HG02943 (cell line): ENCODE data around the gene OR5AL1.
"Not testable (repeated sequence)": the region's sequence is repeated elsewhere in the genome, so short reads cannot be mapped to it uniquely, and the experiment has no call there.

ENCODE experiments used
- ATAC-seq: cut with Tn5 transposase; IDR thresholded peaks from one replicate; pipeline ENCODE4 v1.9.1; 2021; ENCODE audit warnings: mild to moderate bottlenecking, low read depth, moderate library complexity; ENCODE audit not compliant: unreplicated experiment

The OR5AL1 gene

DNA sequence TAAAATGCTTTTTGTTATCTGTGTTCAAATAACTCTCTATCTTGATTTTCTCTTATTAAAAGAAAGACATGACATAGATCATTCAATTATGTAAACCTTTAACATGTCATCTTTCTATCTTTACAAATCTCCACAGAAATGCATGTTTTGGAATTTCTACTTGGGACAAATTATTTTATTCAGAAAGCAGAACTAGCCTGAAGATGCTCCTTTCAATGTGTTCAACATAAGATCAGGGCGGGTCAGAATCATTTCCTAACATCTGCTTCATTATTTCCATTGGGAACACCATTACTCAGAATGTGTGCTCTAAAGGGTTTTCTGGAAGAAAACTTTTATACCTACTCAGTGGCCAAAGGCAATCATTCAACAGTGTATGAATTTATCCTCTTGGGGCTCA, at the start of gene OR5AL1:
Gene OR5AL1, plus strand, starts transcription at position 301 of the 400 bp plus-strand sequence.
- no peak for ATAC-seq

DNA sequence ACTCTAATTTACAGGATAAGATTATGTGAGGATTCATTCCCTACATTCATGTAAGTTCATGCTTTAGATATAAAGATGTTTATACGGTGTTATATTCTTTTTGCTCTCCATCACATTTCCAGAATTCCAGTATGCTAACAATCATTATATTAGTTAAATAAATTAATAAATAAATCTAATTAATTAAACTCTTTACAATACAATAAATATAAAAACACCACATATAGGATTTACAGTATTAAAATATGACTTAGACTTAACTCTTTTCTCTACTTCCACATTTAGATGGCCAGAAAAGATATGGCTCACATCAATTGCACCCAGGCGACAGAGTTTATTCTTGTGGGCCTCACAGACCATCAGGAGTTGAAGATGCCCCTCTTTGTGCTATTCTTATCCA, 37.2 kb upstream of the OR5AL1 start, which contains the start of gene OR8U1:
Gene OR8U1, plus strand, starts transcription at position 301 of the 400 bp plus-strand sequence. Its CDS starts 0 bp downstream, at position 301.
- ATAC-seq = no peak

DNA sequence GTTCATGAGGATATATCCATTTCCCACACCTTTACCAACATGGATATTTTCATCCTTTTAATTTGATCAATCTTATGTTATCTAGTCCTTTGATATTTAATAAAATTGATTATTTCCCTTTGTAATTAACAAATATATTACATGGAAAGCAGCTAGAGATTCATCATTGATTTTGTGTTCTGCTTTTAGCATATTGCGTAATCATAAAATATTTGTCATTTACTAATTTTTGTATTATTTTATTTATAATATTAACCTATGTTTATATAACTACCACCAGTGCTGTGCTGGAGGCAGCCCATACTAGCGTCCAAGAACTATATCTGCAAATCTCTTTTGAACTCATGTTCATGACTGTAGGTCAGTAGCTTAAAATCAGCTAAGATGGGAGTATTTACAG, 32.4 kb upstream of the OR5AL1 start:
- ATAC-seq = no peak

DNA sequence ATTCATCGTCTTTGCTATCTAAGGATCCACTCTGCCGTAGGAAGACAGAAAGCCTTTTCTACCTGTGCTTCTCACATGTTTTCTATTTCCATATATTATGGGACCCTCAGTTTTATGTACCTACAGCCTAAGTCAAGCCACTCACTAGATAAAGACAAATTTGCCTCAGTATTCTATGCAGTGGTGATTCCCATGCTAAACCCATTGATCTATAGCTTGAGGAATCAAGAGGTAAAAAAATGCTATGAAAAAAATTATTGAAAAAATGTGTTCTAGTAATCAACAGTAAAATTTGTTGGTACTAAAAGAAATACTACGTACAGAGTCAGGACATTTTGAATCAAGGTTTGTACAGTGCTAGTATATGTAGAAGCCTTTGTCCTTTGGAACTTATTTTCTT, 18.1 kb upstream of the OR5AL1 start:
- ATAC-seq = no peak

DNA sequence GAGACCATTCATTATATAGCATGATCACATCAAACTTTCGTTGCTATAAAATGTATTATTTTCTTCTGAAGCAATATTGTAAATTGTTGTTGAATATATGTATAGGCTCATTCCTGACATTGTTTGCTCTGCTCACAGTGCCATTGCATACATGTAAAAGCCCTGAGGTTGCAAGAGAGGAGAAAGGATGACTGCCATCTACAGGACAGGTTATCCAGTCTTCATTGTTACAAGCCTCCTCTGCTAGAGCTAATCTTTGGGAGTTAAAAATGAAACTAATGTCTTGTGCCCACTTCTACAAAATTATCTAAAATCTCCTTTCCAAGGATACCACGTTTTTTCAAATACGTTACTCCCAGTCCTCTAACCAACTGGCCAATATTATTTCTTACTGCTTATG, 16.4 kb upstream of the OR5AL1 start:
- no peak for ATAC-seq

DNA sequence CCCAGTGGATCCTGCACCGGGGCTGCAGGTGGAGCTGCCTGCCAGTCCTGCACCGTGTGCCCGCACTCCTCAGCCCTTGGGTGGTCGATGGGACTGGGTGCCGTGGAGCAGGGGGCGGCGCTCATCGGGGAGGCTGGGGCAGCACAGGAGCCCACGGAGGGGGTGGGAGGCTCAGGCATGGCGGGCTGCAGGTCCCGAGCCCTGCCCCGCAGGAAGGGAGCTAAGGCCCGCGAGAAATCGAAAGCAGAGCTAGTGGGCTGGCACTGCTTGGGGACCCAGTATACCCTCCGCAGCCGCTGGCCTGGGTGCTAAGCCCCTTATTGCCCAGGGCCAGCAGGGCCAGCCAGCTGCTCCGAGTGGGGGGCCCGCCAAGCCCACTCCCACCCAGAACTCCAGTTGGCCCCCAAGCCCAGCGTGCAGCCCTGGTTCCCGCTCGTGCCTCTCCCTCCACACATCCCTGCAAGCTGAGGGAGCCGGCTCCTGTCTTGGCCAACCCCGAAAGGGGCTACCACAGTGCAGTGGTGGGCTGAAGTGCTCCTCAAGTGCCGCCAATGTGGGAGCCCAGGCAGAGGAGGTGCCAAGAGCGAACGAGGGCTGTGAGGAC, 10.5 kb upstream of the OR5AL1 start:
- ATAC-seq = not testable (repeated sequence)

DNA sequence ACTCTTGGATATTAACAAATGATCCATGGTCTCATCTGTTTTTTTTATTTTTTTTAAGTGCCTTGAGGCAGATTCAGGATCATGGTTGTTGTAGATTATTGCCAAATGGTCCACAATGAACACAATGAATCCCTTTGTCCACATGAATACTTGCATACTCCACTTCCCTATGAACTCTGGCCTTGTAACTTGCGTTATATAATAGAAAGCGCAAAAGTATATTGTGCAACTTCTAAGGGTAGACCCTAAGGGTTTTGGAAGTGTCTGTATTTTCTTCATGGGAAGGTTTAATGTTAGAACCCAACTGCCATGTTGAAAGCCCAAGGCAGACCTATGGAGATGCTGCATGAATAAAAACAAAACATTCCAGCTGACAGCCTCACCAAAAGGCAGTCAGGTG, 8.1 kb upstream of the OR5AL1 start:
- no peak for ATAC-seq

DNA sequence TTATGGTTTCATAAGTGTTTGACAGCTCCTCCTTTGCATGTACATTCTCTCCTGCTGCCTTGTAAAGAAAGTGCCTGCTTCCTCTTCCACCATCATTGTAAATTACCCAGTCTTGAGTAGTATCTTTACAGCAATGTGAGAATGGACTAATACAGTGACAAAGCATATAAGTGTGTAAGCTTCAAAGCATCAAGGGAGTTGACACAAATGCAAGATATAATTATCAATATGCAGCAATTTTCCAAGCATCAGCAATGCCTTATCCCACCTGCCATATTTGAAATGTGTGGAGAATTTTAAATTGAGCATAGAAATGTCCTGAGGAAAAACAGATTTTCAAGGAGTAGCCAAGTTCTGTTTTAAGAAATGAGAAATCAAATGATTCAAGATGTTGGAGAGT, 1.7 kb upstream of the OR5AL1 start:
- ATAC-seq = no peak

DNA sequence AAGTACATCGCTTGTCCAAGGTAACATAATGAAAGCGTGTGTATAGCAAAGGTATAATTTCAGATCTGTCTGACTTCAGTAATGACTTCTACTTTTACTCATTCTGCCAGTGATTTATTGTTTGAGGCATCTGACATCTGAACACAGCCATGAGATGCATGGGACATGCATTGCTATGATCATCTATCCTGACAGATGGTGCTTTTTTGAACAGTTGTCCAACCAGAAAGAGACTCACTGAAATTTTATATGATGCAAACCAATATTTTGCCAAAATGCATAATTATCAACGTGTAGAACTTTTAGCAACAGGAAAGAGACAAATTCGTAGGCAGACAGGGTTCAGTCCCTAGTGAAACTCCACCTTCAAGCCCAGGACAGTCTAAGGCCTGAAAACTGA, 41.0 kb downstream of the OR5AL1 start:
- ATAC-seq = no peak

DNA sequence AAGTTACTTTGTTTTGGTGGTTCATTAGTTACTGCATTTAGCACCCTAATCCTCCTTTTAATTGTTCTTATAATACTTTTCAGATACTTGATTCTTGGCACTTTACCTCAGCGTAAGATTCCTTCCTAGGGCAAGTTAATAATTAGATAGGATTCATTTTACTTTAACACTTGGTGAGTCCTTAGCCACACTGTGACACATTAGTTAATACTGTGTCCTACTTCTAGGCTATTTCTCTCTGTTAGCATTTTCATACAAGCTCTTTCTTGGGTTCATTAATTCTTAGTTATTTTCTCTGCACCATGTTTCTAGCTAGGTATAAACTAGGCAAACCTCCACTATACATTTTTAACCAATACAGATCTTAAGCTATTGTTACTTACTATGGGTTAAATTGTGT, 44.6 kb downstream of the OR5AL1 start:
- ATAC-seq = no peak
